ENCODE measurements around the gene PRKCB. TPM values are rescaled to one million over a fixed set of nuclear protein-coding genes. Genes with fewer than 3 reads are reported as not detected.

PRKCB gene
- 107 TPM for polyA plus RNA-seq (2012; ENCODE audit: missing spikeins)

GRCh38 chr16:23835390-23836077, at the start of gene PRKCB:
Gene PRKCB (plus strand): TSS chr16:23835983.
- FAIRE-seq (peak; percentile 96), DNase-seq (ENCODE audit: insufficient read length) (peak; percentile 93)
- peak; percentile 65; the same call in 1 of the 2 replicates for TF ChIP-seq POLR2A (IDR thresholded peaks at IDR 0.05; ENCODE audit: low read depth, low read length)
- 0 out of 2 replicates have a peak, but pooled peaks have one; percentile 20 for TF ChIP-seq TAF1 (IDR thresholded peaks at IDR 0.05; ENCODE audit: borderline replicate concordance, low read depth, low read length)
- TF ChIP-seq POLR2AphosphoS5 (IDR thresholded peaks at IDR 0.05; ENCODE audit: low read depth, low read length) = no peak

- no peak for TF ChIP-seq POLR2AphosphoS5 (IDR thresholded peaks at IDR 0.05; ENCODE audit: low read depth, low read length)
- no peak for TF ChIP-seq TAF1 (IDR thresholded peaks at IDR 0.05; ENCODE audit: borderline replicate concordance, low read depth, low read length)
- TF ChIP-seq POLR2A (IDR thresholded peaks at IDR 0.05; ENCODE audit: low read depth, low read length) = no peak
- FAIRE-seq (no peak), DNase-seq (ENCODE audit: insufficient read length) (no peak)
Observed at GRCh38 chr16:23786964-23787561, 48.7 kb upstream of the PRKCB start.

- DNase-seq (ENCODE audit: insufficient read length) = no peak
- TF ChIP-seq TAF1 (IDR thresholded peaks at IDR 0.05; ENCODE audit: borderline replicate concordance, low read depth, low read length) = no peak
- no peak for TF ChIP-seq POLR2AphosphoS5 (IDR thresholded peaks at IDR 0.05; ENCODE audit: low read depth, low read length)
- no peak for TF ChIP-seq POLR2A (IDR thresholded peaks at IDR 0.05; ENCODE audit: low read depth, low read length)
- no peak for FAIRE-seq
Observed at GRCh38 chr16:23788685-23789084, 47.1 kb upstream of the PRKCB start.

- no peak for TF ChIP-seq POLR2AphosphoS5 (IDR thresholded peaks at IDR 0.05; ENCODE audit: low read depth, low read length)
- DNase-seq (ENCODE audit: insufficient read length) (no peak), FAIRE-seq (no peak)
Observed at GRCh38 chr16:23795378-23795777, 40.4 kb upstream of the PRKCB start.

- no peak for TF ChIP-seq POLR2A (IDR thresholded peaks at IDR 0.05; ENCODE audit: low read depth, low read length)
- no peak for TF ChIP-seq POLR2AphosphoS5 (IDR thresholded peaks at IDR 0.05; ENCODE audit: low read depth, low read length)
- no peak for TF ChIP-seq TAF1 (IDR thresholded peaks at IDR 0.05; ENCODE audit: borderline replicate concordance, low read depth, low read length)
- no peak for FAIRE-seq
- no peak for DNase-seq (ENCODE audit: insufficient read length)
Observed at GRCh38 chr16:23796941-23797340, 38.8 kb upstream of the PRKCB start.

- no peak for TF ChIP-seq TAF1 (IDR thresholded peaks at IDR 0.05; ENCODE audit: borderline replicate concordance, low read depth, low read length)
- DNase-seq (ENCODE audit: insufficient read length) (peak; percentile 35), FAIRE-seq (peak; percentile 81)
Observed at GRCh38 chr16:23801378-23801777, 34.4 kb upstream of the PRKCB start.

GRCh38 chr16:23802776-23803175, 33.0 kb upstream of the PRKCB start:
- no peak for DNase-seq (ENCODE audit: insufficient read length)
- TF ChIP-seq TAF1 (IDR thresholded peaks at IDR 0.05; ENCODE audit: borderline replicate concordance, low read depth, low read length) (no peak), POLR2A (IDR thresholded peaks at IDR 0.05; ENCODE audit: low read depth, low read length) (no peak), POLR2AphosphoS5 (IDR thresholded peaks at IDR 0.05; ENCODE audit: low read depth, low read length) (no peak)
- FAIRE-seq = no peak

- peak; percentile 94 for FAIRE-seq
- TF ChIP-seq POLR2AphosphoS5 (IDR thresholded peaks at IDR 0.05; ENCODE audit: low read depth, low read length) = no peak
- no peak for TF ChIP-seq TAF1 (IDR thresholded peaks at IDR 0.05; ENCODE audit: borderline replicate concordance, low read depth, low read length)
- TF ChIP-seq POLR2A (IDR thresholded peaks at IDR 0.05; ENCODE audit: low read depth, low read length) = no peak
Observed at GRCh38 chr16:23803591-23804123, 32.1 kb upstream of the PRKCB start.

GRCh38 chr16:23807028-23807427, 28.8 kb upstream of the PRKCB start:
- FAIRE-seq (peak; percentile 38), DNase-seq (ENCODE audit: insufficient read length) (no peak)
- TF ChIP-seq TAF1 (IDR thresholded peaks at IDR 0.05; ENCODE audit: borderline replicate concordance, low read depth, low read length) (no peak), POLR2AphosphoS5 (IDR thresholded peaks at IDR 0.05; ENCODE audit: low read depth, low read length) (no peak), POLR2A (IDR thresholded peaks at IDR 0.05; ENCODE audit: low read depth, low read length) (no peak)

More at GRCh38 chr16:23803591-23804123, 32.1 kb upstream of the PRKCB start:
- DNase-seq (ENCODE audit: insufficient read length) = peak; percentile 49

- DNase-seq (ENCODE audit: insufficient read length) (no peak), FAIRE-seq (no peak)
- TF ChIP-seq POLR2A (IDR thresholded peaks at IDR 0.05; ENCODE audit: low read depth, low read length) (no peak), POLR2AphosphoS5 (IDR thresholded peaks at IDR 0.05; ENCODE audit: low read depth, low read length) (no peak), TAF1 (IDR thresholded peaks at IDR 0.05; ENCODE audit: borderline replicate concordance, low read depth, low read length) (no peak)
Observed at GRCh38 chr16:23821467-23821866, 14.3 kb upstream of the PRKCB start.

GRCh38 chr16:23821875-23822688, 13.7 kb upstream of the PRKCB start:
- DNase-seq (ENCODE audit: insufficient read length) (no peak), FAIRE-seq (no peak)

More at GRCh38 chr16:23821875-23822688, 13.7 kb upstream of the PRKCB start:
- TF ChIP-seq POLR2AphosphoS5 (IDR thresholded peaks at IDR 0.05; ENCODE audit: low read depth, low read length) (no peak), TAF1 (IDR thresholded peaks at IDR 0.05; ENCODE audit: borderline replicate concordance, low read depth, low read length) (no peak), POLR2A (IDR thresholded peaks at IDR 0.05; ENCODE audit: low read depth, low read length) (no peak)
